Right forelimb (tissue), 1 donor: Measurements from ENCODE around the gene SEMA6B.
A peak's percentile ranks its signal among the peaks of the same experiment; 100 is the strongest.
"Not testable (repeated sequence)": the region's sequence is repeated elsewhere in the genome, so short reads cannot be mapped to it uniquely, and the experiment has no call there.

ENCODE experiments used
- DNase-seq: peaks from one replicate; pipeline ENCODE4 v3.0.0-alpha.2; 2018

SEMA6B gene, protein sequence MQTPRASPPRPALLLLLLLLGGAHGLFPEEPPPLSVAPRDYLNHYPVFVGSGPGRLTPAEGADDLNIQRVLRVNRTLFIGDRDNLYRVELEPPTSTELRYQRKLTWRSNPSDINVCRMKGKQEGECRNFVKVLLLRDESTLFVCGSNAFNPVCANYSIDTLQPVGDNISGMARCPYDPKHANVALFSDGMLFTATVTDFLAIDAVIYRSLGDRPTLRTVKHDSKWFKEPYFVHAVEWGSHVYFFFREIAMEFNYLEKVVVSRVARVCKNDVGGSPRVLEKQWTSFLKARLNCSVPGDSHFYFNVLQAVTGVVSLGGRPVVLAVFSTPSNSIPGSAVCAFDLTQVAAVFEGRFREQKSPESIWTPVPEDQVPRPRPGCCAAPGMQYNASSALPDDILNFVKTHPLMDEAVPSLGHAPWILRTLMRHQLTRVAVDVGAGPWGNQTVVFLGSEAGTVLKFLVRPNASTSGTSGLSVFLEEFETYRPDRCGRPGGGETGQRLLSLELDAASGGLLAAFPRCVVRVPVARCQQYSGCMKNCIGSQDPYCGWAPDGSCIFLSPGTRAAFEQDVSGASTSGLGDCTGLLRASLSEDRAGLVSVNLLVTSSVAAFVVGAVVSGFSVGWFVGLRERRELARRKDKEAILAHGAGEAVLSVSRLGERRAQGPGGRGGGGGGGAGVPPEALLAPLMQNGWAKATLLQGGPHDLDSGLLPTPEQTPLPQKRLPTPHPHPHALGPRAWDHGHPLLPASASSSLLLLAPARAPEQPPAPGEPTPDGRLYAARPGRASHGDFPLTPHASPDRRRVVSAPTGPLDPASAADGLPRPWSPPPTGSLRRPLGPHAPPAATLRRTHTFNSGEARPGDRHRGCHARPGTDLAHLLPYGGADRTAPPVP

DNA sequence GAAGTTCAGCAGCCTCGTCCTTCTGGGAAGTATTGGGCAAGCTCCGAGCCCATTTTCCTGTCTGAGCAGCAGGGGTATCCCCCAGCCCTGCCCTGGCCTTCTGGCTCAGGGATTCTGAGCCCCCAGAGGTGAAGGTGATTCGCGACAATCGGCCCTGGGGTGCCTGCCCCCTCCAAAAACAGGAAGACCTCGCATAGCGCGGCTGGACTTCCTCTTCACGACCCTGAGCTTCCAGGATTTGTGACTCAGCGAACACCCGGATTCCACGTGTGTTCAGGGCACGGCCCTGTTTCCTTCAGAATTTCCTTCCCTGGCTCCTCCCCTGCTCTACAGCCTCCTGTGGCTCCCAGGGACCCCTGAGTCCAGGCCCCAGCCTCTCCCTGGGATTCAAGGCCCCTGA lies at the start of gene SEMA6B:
SEMA6B (minus strand) TSS at position 116 of the 400 bp plus-strand sequence. CDS start 1,227 bp downstream, outside the sequence.
- no peak for DNase-seq

DNA sequence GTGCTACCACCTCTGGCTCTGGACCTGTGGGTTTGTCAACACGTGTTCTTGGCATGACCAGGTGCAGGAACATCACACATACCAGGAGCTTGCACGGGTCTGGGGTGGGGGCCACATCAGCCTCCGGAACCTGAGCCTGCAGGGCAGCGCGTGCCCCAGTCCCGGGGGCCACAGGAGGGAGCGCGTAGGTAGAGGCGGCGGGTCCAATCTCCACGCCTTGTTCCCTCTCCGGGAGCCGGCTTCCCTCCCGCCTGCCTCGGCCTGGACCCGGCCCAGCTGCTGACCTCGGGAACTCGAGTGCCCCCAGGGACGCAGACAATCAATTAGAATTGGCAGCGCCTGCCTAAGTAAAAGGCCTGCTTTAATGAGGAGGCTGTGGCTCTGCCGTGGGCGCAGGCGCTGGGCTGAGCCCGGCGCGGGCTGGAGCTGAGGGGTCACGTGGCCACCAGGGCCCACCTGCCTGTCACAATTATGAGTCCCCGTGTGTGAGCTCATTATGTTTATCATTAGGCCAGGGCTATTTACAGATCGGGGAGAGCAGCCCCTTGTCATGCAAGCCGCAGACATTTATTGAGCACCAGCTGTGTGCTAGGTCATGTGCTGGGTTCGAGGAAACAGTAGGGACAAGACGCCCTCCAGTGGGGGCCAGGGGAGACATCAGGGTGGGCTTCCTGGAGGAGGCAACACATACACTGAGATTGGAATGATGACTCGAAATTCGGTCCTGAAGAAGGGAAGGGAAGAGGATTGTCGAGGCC lies 47.6 kb upstream of the SEMA6B start:
- DNase-seq = peak; percentile 77

DNA sequence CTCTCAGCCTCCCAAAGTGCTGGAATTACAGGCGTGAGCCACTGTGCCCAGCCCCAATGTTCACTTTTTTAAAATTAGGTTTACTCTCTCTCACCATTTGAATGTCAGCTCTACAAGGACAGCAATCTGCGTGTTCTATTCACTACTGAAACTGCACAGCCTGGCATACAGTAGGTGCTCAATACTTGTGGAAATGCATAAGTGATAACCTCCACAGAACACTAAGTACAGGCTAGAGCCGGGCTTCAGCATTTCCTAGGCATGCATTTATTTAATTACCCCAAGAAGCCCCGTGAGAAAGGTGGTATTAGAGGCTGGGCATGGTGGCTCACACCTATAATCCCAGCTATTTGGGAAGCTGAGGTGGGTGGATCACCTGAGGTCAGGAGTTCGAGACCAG lies 46.7 kb upstream of the SEMA6B start:
- no peak for DNase-seq

DNA sequence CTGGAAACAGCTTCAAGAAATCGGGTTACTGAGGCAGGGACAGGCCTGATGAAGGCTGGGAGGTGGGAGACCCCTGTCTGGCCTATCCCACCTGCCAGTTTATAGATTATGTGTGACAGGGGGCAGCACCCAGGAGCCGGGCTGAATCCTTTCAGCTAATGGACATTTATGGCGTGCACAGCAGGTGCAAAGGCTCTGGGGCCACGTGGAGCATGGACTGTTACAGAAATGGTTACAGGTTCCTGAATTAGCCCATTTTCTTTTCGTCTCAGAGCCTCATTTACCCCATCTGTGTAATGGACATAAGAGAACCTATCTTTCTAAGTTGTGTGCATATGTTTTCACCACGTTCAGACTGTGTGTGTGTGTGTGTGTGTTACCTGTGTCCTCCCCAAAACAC lies 45.4 kb upstream of the SEMA6B start:
- DNase-seq = no peak

DNA sequence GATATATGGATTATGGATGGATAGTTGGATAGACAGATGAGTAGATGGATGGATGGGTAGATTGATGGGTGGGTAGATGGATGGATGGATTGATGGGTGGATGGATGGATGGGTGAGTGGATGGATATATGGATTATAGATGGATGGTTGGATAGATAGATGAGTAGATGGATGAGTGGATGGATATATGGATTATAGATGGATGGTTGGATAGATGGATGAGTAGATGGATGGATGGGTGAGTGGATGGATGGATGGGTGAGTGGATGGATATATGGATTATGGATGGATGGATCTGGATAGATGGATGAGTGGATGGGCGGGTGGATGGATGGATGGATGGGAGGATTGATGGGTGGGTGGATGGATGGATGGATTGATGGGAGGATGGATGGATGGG lies 43.4 kb upstream of the SEMA6B start:
- no peak for DNase-seq

DNA sequence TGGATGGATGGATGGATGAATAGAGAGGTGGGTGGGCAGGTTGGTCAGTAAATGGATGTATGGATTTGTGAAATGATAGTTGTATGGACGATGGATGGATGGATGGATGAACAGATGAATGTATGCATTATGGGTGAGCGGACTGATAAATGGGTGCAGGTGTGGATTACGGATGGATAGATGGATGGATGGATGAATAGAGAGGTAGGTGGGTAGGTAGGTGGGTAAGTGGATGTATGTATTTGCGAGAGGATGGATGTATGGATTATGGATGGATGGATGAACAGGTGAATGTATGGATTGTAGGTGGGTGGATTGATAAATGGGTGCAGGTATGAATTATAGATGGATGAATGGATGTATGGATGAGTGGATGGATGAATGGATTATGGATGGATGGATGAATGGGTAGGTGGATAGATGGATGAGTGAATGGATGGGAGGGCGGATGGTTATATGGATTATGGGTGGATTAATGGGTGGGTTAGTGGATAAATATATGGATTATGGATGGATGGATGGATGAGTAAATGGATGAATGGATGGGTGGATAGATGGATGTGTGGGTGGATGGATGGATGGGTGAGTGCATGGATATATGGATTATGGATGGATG lies 42.8 kb upstream of the SEMA6B start:
- DNase-seq = no peak

DNA sequence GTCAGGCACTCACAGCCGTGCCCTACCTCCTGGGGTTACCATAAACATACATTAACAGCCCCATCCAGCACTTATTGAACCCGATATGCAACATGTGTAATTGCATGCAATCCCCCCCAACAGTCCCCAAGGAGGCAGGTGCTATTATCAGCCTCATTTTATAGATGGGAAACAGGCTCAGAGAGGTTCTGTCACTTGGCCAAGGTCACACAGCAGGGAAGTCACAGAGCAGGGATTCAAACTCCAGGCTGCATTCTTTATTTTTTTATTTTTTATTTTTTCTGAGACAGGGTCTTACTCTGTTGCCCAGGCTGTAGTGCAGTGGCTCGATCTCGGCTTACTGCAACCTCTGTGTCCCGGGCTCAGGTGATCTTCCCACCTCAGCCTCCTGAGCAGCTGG lies 41.4 kb upstream of the SEMA6B start:
- no peak for DNase-seq

DNA sequence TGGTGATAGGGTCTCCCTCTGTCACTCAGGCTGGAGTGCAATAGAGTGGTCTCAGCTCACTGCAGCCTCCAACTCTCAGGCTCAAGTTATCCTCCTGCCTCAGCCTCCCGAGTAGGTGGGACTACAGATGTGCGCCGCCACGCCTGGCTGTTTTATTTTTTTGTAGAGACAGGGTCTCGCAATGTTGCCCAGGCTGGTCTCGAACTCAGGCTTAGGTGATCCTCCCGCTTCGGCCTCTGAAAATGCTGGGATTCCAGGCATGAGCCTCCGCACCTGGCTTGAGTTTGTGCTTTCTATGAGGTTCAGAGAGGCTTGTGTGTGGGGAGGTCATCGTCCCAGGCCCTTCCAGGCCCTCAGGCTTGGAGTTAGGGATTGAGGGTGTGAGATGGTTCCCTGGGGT lies 40.6 kb upstream of the SEMA6B start:
- DNase-seq = no peak

DNA sequence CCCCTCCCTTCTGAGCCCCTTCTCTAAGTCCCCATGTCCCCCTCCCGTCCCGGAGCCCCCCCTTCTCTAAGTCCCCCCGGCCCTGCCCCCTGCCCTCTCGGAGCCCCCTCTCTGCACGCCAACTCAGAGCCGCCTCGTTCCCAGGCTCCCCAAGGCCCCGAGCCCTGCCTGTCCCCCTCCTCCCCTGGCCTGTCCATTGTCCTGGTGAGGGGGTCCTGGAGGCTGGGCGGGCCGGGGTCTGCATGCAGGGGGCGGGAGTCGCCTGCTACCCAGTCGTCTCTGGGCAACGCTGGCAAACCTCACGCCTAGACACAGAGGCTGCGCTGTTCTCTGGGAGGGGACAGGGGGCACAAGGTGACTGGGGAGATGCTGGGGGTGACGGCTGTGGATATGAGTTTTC lies 39.2 kb upstream of the SEMA6B start:
- no peak for DNase-seq

DNA sequence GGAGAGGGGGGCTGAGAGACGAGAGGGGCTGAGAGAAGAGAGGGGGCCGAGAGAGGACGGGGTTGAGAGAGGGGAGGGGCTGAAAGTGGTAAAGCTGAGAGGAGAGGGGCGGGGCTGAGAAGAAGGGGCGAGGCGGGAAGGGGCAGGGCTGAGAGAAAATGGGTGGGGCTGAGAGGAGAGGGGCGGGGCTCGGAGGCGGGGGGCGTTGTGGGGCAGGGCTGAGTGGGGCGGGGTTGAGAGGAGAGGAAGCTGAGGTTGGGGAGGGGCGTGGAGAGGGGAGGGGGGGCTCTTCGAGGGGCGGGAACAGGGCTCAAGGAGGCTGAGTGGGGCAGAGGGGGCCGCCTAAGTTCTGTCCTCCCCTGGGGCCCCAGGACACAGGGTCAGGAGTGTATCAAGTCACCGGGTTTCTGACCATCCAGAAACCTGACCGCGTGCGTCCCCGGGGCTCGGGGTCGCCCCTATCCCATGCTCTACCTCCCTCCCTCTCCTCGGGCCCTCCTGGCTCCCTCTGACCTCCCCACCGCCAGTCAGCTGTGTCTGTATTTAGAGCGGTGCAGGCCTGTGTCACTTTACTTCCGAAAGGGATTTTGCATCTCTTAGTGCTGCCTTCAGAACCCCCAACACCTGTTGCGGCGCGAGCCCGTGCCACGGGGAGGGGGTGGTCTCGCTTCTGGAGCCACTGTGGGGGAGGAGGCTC lies 38.6 kb upstream of the SEMA6B start:
- peak; percentile 56 for DNase-seq

DNA sequence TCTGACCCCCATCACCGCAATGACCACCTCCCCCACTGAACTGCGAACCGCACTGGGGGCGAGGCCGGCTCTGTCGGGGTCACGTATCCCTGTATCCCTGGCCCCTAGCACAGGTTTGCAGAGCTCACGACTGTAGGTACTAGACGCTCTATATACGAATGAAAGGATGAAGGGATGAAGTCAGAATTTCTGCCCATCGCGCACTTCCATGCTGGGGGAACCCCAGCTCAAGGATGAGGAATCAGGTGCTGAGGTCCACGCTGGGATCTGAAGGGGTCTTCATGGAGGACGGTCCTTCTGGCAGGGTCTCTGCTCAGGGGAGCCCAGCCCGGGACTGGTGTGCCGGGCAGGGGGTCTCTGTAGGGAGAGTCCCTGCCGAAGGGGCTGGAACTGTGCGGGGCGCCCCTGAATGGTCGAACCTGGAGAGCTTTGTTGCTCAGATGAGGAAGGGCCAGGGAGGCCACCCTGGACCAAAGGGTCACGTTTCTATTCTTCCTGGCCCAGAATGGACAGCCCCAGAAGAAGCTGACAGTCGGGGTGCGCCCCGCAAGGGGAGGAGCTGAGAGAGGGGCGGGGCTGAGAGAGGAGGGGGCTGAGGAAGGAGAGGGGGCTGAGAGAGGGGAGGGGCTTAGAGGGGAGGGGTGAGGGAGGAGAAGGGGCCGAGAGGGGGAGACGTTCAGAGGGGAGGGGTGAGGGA lies 37.9 kb upstream of the SEMA6B start:
- no peak for DNase-seq

DNA sequence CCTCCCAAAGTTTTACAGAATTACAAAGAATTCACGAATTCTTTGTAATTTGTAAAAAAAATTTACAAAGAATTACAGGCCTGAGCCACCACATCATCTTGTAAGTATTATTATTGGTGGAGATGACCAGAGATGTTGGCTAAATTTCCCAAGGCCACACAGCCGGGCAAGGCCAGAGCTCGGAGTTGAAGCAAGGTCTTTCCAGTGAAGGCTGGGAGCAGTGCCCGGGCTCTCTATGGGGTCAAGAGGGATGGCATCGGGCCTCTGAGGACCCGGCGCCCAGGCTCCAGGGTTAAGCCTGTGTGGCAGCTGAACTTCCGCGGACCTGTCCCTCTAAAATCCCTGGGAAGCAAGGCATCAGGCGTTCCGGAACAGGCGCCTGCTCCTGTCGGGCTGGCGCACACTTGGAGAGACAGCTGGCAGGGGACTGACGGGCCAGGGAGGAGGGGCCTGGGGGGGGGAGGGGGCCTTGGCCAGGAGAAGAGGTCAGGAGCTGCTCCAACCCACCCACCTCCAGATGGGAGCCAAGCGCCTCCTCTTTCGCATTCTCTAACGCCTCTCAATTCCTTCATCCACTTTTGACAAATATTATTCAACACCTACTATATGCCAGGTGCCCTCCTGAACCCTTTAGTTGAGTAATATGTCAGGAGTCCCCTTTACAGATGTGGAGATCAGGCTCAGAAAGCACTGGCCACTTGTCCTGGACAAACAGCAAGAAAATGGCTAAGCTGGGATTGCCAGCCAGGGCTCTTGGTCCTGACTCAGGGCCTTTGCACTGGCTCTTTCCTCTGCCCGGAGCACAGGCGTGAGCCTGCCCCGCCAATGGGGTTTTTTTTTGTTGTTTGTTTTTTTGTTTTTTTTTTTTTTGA lies 36.8 kb upstream of the SEMA6B start:
- peak; percentile 56 for DNase-seq

DNA sequence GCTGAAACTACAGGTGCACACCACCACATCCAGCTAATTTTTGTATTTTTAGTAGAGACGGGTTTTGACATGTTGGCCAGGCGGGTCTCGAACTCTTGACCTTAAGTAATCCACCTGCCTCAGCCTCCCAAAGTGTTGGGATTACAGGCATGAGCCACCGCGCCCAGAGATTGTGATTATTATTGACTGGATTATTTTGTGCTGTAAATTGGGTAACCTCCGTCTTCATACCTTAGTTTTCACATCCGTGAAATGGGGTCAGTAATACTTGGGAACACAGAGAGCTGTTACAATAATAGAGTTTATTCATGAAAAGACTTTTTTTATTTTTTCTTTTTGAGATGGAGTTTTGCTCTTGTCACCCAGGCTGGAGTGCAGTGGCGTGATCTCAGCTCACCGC lies 35.7 kb upstream of the SEMA6B start:
- not testable (repeated sequence) for DNase-seq

DNA sequence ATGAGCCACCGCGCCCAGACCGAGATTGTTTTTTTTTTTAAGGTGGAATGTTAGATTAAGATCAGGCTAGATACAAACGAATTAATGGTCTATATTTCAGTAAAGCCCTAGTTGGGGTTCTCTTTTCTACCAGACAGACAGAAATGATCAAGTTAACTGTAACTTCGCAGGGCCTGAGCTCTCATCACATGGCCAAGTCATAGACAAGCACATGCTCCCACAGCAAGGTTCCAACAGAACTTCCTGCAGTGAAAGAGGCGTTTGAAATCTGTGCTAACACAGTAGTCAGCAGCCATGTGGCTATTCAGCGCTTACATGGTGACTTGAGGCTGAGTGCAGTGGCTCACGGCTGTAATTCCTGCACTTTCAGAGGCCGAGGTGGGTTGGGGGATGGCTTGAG lies 34.7 kb upstream of the SEMA6B start:
- DNase-seq = no peak

DNA sequence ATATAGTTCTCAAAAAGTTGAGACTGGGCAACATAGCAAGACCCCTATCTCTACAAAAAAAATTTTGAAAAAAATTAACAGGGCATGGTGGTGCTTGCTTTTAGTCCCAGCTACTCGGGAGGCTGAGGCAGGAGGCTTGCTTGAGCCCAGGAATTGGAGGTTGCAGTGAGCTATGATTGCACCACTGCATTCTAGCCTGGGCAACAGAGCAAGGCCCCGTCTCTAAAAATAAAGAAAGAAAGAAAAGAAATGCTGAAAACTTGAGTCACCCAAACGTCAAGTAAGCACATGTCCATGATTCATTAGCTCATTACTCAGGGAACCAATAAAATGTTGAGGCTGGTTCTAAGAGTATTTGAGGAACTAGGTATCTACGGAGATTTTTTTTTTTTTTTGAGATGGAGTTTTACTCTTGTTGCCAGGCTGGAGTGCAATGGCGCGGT lies 33.9 kb upstream of the SEMA6B start:
- DNase-seq = no peak

DNA sequence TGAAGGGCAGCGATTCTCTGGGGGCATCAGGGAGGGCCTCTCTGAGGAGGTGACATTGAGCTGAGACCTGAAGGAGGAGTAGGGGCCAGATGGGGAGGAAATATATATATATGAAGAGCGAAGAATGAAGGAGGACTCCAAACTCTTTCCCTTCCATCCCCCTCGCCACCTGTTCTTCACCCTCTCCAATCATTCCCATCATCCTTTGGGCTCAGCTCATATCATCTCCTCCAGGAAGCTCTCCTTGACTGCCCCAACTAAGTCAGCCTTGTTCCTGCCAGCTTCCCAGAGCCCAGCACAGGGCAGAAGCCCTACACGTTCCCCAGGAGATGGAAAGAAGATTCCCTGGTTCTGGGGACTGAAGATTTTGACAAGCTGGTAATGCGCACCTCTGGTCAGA lies 33.0 kb upstream of the SEMA6B start:
- no peak for DNase-seq

DNA sequence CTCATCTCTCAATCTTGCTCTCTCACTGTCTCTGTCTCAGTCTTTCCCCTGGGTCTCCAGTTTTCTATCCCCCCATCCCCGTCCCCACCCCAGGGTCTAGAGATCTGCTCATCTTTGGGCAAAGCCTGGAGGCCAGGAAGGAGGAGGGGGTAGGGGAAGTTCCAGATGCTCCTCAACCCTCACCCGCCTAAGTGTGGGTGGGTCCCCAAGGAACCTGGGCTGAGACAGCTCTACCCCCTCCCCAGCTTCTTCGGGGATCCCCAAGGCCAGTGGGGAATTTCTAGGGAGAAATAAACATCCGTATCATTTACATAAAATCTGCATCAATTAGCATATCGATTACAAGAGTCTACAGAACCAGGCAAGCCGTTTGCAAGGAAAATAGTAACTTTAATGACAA lies 31.8 kb upstream of the SEMA6B start:
- no peak for DNase-seq

DNA sequence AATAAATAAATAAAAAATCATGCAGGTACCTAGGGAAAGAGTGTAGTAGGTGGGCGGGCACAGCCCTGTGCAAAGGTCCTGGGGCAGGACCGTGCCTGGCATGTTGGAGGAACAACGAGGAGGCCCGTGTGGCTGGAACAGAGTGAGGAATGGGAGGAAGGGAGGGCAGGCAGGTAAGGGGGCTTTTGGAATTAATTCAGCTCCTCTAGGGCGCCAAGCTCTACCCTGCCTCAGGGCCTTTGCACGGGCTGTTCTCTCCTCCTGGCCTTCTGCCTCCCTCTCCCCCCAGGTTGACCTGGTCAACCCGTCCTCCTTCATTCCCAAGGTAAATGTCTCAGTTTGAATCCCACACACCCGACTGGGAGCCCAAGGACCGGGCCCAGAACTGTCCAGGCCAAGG lies 31.1 kb upstream of the SEMA6B start:
- DNase-seq = no peak

DNA sequence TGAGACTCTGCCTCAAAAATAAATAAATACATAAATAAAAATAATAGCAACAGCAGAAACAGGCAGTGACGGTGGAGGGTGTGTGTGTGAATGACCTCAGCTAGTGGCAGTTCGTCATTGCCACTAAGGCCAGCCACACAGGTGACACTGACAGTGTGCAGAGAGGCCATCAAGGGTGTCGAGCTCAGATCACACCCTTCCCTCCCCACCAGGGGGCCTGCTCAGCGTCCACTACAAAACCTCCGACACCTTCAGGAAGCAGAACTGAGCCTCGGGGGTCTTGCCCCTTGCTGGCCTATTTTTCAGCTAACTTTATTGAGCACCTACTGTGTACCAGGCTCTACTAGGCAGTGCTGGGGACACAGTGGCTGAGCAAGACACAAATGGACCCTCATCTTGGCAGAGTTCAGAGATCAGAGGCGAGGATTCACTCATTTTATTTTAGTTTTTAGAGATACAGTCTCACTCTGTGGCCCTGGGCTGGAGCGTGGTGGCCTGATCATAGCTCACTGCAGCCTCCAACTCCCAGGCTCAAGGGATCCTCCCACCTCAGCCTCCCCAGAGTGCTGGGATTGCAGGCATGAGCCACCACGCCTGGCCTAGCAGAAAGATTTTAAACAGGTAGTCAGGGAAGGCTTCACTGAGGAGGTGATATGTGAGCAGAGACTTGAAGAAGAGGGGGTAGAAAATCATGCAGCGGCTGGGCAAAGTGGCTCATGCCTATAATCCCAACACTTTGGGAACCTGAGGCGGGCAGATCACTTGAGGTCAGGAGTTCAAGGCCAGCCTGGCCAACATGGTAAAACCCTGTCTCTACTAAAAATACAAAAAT lies 30.3 kb upstream of the SEMA6B start:
- no peak for DNase-seq
